Body of pancreas (tissue), 4 donors: ENCODE measurements around the gene STIM1. TPM values are rescaled to one million over a fixed set of nuclear protein-coding genes. Genes with fewer than 3 reads are reported as not detected.

ENCODE experiments used
- ATAC-seq: fragments of 150-250 bp; one replicate; pipeline ENCODE4 v1.9.1; 2016
- DNase-seq, 4 donors: peaks; one replicate each; pipeline ENCODE4 v3.0.0-alpha.2; 2019
- H3K27ac ChIP-seq, 4 donors: fragments of 200-600 bp; sonication (generic); 1 replicate in 3 of 4; 2 replicates in 1 of 4; pipeline versions ENCODE4 v1.5.1 to v1.6.1; 2016 to 2019; ENCODE audit warnings: mild to moderate bottlenecking in 1 of 4, mixed read lengths in 1 of 4, moderate library complexity in 1 of 4
- H3K27me3 ChIP-seq, 2 donors: fragments of 200-600 bp; sonication (generic); one replicate each; pipeline ENCODE4 v1.6.0; 2016; ENCODE audit warnings: mild to moderate bottlenecking in 1 of 2
- H3K36me3 ChIP-seq, 2 donors: fragments of 200-600 bp; sonication (generic); replicated peaks in 1 of 2; 2 replicates each; pipeline ENCODE4 v1.5.1; 2016; ENCODE audit warnings: low read depth in 2 of 2; ENCODE audit not compliant: insufficient read depth in 1 of 2
- H3K4me1 ChIP-seq: fragments of 200-600 bp; sonication (generic); one replicate; pipeline ENCODE4 v1.6.0; 2016
- H3K4me3 ChIP-seq, 2 donors: fragments of 200-600 bp; sonication (generic); 1 replicate in 1 of 2; 2 replicates in 1 of 2; pipeline ENCODE4 v1.5.1; 2016 to 2019
- H3K9me3 ChIP-seq, 3 donors: fragments of 200-600 bp; sonication (generic); 1 replicate in 2 of 3; 2 replicates in 1 of 3; pipeline ENCODE4 v1.5.1; 2016
- CTCF ChIP-seq, 7 experiments: fragments of 450-650 bp in 4 of 7; fragments of 200-600 bp in 3 of 7; sonication (generic) in 3 of 7; IDR thresholded peaks; one replicate each; pipeline ENCODE4 v1.5.1; 2016 to 2019; ENCODE audit warnings: antibody characterized with exemption in 7 of 7
- POLR2A ChIP-seq, 3 donors: fragments of 450-650 bp; IDR thresholded peaks; one replicate each; pipeline ENCODE4 v1.6.1; 2016; ENCODE audit warnings: antibody characterized with exemption in 3 of 3, mild to moderate bottlenecking in 2 of 3
- WGBS, 2 donors: methylation state at CpG; one replicate each; pipeline ENCODE4 v1.1.5; 2017; 5-methylcytosine and 5-hydroxymethylcytosine counted together
- intact Hi-C: fragments of 100-400 bp; cut with DNase I; formaldehyde crosslinking; loops from one replicate; pipeline ENCODE4 v1.15.1; 2023
- total RNA-seq, 2 donors: library from RNA; depleted of rRNA; stranded (reverse); fragments of >200 nt; gene quantifications; one replicate each; pipeline ENCODE4 v1.1.0, GENCODE V29; 2016

STIM1 gene
- total RNA-seq, 2 donors from 2014 or later, result 20.4 to 24.6 TPM

- Histone ChIP-seq H3K27ac (peak overlapping the region in 2 of 4 donors; percentile 1 to 62), H3K9me3 (no peaks in the 10 kb centered on the region), H3K4me3 (no peak overlapping the region), H3K27me3 (no peaks in the 10 kb centered on the region), H3K4me1 (peaks cover 42% of the 10 kb centered on the region), H3K36me3 (no peaks in the 10 kb centered on the region)
- TF ChIP-seq CTCF (IDR thresholded peaks at IDR 0.05), result no peak
- DNase-seq, result no peak
- 70 to 79% methylated on average over 1 of the region's 1 CpG for WGBS, 2 donors
- ATAC-seq, result no peak
- intact Hi-C loops, result no loop called here
Observed at GRCh38 chr11:3903207-3903896, 47.9 kb downstream of the STIM1 start.

- WGBS, 2 donors, result 82 to 83% methylated on average over 5 of the region's 5 CpGs
- no peak for TF ChIP-seq POLR2A (IDR thresholded peaks at IDR 0.05)
- no peak for TF ChIP-seq CTCF (IDR thresholded peaks at IDR 0.05)
- H3K9me3 ChIP-seq, result no peaks in the 10 kb centered on the region
- DNase-seq, result no peak
- no peaks in the 10 kb centered on the region for H3K36me3 ChIP-seq
- intact Hi-C loops, result no loop called here
- H3K27me3 ChIP-seq, result no peaks in the 10 kb centered on the region
- H3K4me1 ChIP-seq, result peaks cover 42% of the 10 kb centered on the region
- H3K4me3 ChIP-seq, result no peak overlapping the region
- H3K27ac ChIP-seq, result peak overlapping the region in 3 of 4 donors; percentile 51 to 67 (median 59)
- ATAC-seq, result no peak
Observed at GRCh38 chr11:3904228-3904627, 48.8 kb downstream of the STIM1 start.

- 45 to 68% methylated on average over 3 of the region's 3 CpGs for WGBS, 2 donors
- H3K27ac ChIP-seq, result peak overlapping the region in 3 of 4 donors; percentile 51 to 67 (median 59)
- DNase-seq (peak in 2 of 4 donors; percentile 38 to 54), ATAC-seq (peak; percentile 72)
- H3K36me3 ChIP-seq, result no peaks in the 10 kb centered on the region
- H3K4me1 ChIP-seq, result peaks cover 42% of the 10 kb centered on the region
- H3K9me3 ChIP-seq, result no peaks in the 10 kb centered on the region
- intact Hi-C loops, result no loop called here
- no peak overlapping the region for H3K4me3 ChIP-seq
- TF ChIP-seq CTCF (IDR thresholded peaks at IDR 0.05) (no peak), POLR2A (IDR thresholded peaks at IDR 0.05) (no peak)
- H3K27me3 ChIP-seq, result no peaks in the 10 kb centered on the region
Observed at GRCh38 chr11:3905080-3905953, 49.9 kb downstream of the STIM1 start.

- intact Hi-C loops, result no loop called here
- Histone ChIP-seq H3K27me3 (no peaks in the 10 kb centered on the region), H3K27ac (peak overlapping the region in 2 of 4 donors; percentile 59 to 67), H3K4me3 (no peak overlapping the region), H3K4me1 (peaks cover 42% of the 10 kb centered on the region), H3K36me3 (no peaks in the 10 kb centered on the region), H3K9me3 (no peaks in the 10 kb centered on the region)
- no peak for DNase-seq
- WGBS, 2 donors, result 96 to 98% methylated on average over 2 of the region's 2 CpGs
- TF ChIP-seq CTCF (IDR thresholded peaks at IDR 0.05) (no peak), POLR2A (IDR thresholded peaks at IDR 0.05) (no peak)
- no peak for ATAC-seq
Observed at GRCh38 chr11:3906166-3906565, 50.7 kb downstream of the STIM1 start.
